ENCODE data around the gene EPHB2.

GRCh38 chr1:22821027-22821426, 110.4 kb downstream of the EPHB2 start:
- TF ChIP-seq, protein P1, sequence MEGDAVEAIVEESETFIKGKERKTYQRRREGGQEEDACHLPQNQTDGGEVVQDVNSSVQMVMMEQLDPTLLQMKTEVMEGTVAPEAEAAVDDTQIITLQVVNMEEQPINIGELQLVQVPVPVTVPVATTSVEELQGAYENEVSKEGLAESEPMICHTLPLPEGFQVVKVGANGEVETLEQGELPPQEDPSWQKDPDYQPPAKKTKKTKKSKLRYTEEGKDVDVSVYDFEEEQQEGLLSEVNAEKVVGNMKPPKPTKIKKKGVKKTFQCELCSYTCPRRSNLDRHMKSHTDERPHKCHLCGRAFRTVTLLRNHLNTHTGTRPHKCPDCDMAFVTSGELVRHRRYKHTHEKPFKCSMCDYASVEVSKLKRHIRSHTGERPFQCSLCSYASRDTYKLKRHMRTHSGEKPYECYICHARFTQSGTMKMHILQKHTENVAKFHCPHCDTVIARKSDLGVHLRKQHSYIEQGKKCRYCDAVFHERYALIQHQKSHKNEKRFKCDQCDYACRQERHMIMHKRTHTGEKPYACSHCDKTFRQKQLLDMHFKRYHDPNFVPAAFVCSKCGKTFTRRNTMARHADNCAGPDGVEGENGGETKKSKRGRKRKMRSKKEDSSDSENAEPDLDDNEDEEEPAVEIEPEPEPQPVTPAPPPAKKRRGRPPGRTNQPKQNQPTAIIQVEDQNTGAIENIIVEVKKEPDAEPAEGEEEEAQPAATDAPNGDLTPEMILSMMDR (IDR thresholded peaks at IDR 0.05) = no peak
- TF ChIP-seq MAX (IDR thresholded peaks at IDR 0.05) (no peak), NFE2L2 (conservative IDR thresholded peaks at IDR 0.05; ENCODE audit: low read length) (no peak)
